ENCODE results near the gene BDH2. TPM values are rescaled to one million over a fixed set of nuclear protein-coding genes. Genes with fewer than 3 reads are reported as not detected.
A peak's percentile ranks its signal among the peaks of the same experiment; 100 is the strongest.

BDH2 gene
- total RNA-seq, 1 donor: 36.6 TPM

GRCh38 chr4:103129174-103129573 is 29.5 kb upstream of the BDH2 start:
- no peak for TF ChIP-seq CTCF (IDR thresholded peaks at IDR 0.05; ENCODE audit: extremely low read depth, low read depth, low read length)
- no peaks in the 10 kb centered on the region for H3K4me1 ChIP-seq (ENCODE audit: insufficient read depth, low read length)
- H3K9me3 ChIP-seq (ENCODE audit: low read depth, low read length): no peaks in the 10 kb centered on the region
- H3K27ac ChIP-seq (ENCODE audit: low read depth, low read length): no peak overlapping the region
- H4K20me1 ChIP-seq (ENCODE audit: insufficient read depth, low read length): no peaks in the 10 kb centered on the region
- H3K79me2 ChIP-seq (ENCODE audit: insufficient read depth, low read length): no peaks in the 10 kb centered on the region
- no peak for DNase-seq (ENCODE audit: insufficient read length, low spot score, missing footprints)
- no peak overlapping the region for H3K4me3 ChIP-seq (ENCODE audit: insufficient read depth, low read length)
- no peak overlapping the region for H2AFZ ChIP-seq (ENCODE audit: low read length)
- no peaks in the 10 kb centered on the region for H3K27me3 ChIP-seq (ENCODE audit: insufficient read depth, low read length)
- H3K4me2 ChIP-seq (ENCODE audit: insufficient read depth, low read length): no peak overlapping the region
- H3K36me3 ChIP-seq (ENCODE audit: insufficient read depth, low read length): peaks cover 6% of the 10 kb centered on the region

DNA sequence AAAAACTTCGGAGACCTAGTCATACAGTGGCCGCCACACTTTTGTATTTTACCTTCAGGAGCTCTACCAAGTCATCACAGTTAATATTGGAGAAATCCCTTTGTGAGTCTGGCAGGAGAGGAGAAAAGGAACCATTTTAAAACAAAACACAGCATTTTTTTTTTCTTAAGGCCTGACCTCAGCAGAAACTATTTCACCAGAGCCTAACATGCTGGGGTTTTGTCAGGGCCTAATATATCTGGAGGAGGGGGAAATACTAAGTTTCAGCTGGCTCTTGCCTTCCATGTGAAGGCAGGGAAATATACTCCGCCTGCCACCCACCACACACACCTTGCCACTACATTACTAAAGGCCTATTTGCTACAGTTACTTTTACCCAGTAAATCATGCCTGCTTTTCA is 26.5 kb upstream of the BDH2 start:
- H3K36me3 ChIP-seq (ENCODE audit: insufficient read depth, low read length): peaks cover 6% of the 10 kb centered on the region
- H3K4me3 ChIP-seq (ENCODE audit: insufficient read depth, low read length): no peak overlapping the region
- TF ChIP-seq CTCF (IDR thresholded peaks at IDR 0.05; ENCODE audit: extremely low read depth, low read depth, low read length): no peak
- H3K4me1 ChIP-seq (ENCODE audit: insufficient read depth, low read length): no peaks in the 10 kb centered on the region
- no peak for DNase-seq (ENCODE audit: insufficient read length, low spot score, missing footprints)
- H4K20me1 ChIP-seq (ENCODE audit: insufficient read depth, low read length): no peaks in the 10 kb centered on the region
- peak overlapping the region; percentile 66 for H2AFZ ChIP-seq (ENCODE audit: low read length)
- no peaks in the 10 kb centered on the region for H3K27me3 ChIP-seq (ENCODE audit: insufficient read depth, low read length)
- H3K4me2 ChIP-seq (ENCODE audit: insufficient read depth, low read length): no peak overlapping the region
- no peak overlapping the region for H3K27ac ChIP-seq (ENCODE audit: low read depth, low read length)
- H3K79me2 ChIP-seq (ENCODE audit: insufficient read depth, low read length): no peaks in the 10 kb centered on the region
- H3K9me3 ChIP-seq (ENCODE audit: low read depth, low read length): no peaks in the 10 kb centered on the region

DNA sequence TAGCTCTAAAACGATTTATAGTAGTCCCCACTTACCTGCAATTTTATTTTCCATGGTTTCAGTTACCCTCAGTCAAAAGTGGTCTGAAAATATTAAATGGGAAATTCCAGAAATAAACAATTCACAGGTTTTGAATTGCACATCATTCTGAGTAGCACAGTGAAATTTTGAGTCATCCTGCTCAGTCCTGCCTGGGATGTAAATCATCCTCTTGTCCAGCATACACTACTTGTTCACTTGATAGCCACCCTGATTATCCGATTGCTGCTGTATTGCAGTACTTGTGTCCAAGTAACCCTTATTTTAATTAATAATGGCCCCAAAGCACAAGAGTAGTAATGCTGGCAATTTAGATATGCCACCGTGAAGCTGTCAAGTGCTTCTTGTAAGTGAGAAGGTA is 23.5 kb upstream of the BDH2 start:
- Histone ChIP-seq H3K27me3 (ENCODE audit: insufficient read depth, low read length) (no peaks in the 10 kb centered on the region), H3K9me3 (ENCODE audit: low read depth, low read length) (no peaks in the 10 kb centered on the region), H3K27ac (ENCODE audit: low read depth, low read length) (no peak overlapping the region), H2AFZ (ENCODE audit: low read length) (peak overlapping the region; percentile 12), H3K4me2 (ENCODE audit: insufficient read depth, low read length) (no peak overlapping the region), H3K36me3 (ENCODE audit: insufficient read depth, low read length) (no peaks in the 10 kb centered on the region), H3K79me2 (ENCODE audit: insufficient read depth, low read length) (no peaks in the 10 kb centered on the region), H3K4me3 (ENCODE audit: insufficient read depth, low read length) (no peak overlapping the region), H4K20me1 (ENCODE audit: insufficient read depth, low read length) (no peaks in the 10 kb centered on the region), H3K4me1 (ENCODE audit: insufficient read depth, low read length) (no peaks in the 10 kb centered on the region)
- no peak for TF ChIP-seq CTCF (IDR thresholded peaks at IDR 0.05; ENCODE audit: extremely low read depth, low read depth, low read length)
- no peak for DNase-seq (ENCODE audit: insufficient read length, low spot score, missing footprints)

GRCh38 chr4:103118166-103118565 is 18.5 kb upstream of the BDH2 start:
- DNase-seq (ENCODE audit: insufficient read length, low spot score, missing footprints): no peak
- H3K4me2 ChIP-seq (ENCODE audit: insufficient read depth, low read length): no peak overlapping the region
- no peaks in the 10 kb centered on the region for H3K27me3 ChIP-seq (ENCODE audit: insufficient read depth, low read length)
- H3K27ac ChIP-seq (ENCODE audit: low read depth, low read length): no peak overlapping the region
- no peak overlapping the region for H3K4me3 ChIP-seq (ENCODE audit: insufficient read depth, low read length)
- TF ChIP-seq CTCF (IDR thresholded peaks at IDR 0.05; ENCODE audit: extremely low read depth, low read depth, low read length): no peak
- H2AFZ ChIP-seq (ENCODE audit: low read length): peak overlapping the region; percentile 66
- H3K9me3 ChIP-seq (ENCODE audit: low read depth, low read length): no peaks in the 10 kb centered on the region
- no peaks in the 10 kb centered on the region for H3K79me2 ChIP-seq (ENCODE audit: insufficient read depth, low read length)
- H4K20me1 ChIP-seq (ENCODE audit: insufficient read depth, low read length): no peaks in the 10 kb centered on the region
- peaks cover 7% of the 10 kb centered on the region for H3K36me3 ChIP-seq (ENCODE audit: insufficient read depth, low read length)
- H3K4me1 ChIP-seq (ENCODE audit: insufficient read depth, low read length): no peaks in the 10 kb centered on the region

All from osteoblast (primary cell).